Activated naive CD4-positive, alpha-beta T cell treated with anti-CD3 and anti-CD28 coated beads, Interleukin-2, amount 50 U/mL, for 72 hours (primary cell): ENCODE measurements around the gene TNIP1. TPM values are rescaled to one million over a fixed set of nuclear protein-coding genes. Genes with fewer than 3 reads are reported as not detected.
A peak's percentile ranks its signal among the peaks of the same experiment; 100 is the strongest.

Experiments
- ATAC-seq, 2 donors: fragments of 150-1000 bp; cut with Tn5 transposase; 2 replicates each; pipeline ENCODE4 v1.10.0; 2021; ENCODE audit warnings: mild to moderate bottlenecking in 2 of 2, moderate library complexity in 2 of 2
- DNase-seq, 2 donors: peaks; one replicate each; pipeline ENCODE4 v3.0.0; 2021 to 2022; ENCODE audit warnings: low spot score in 2 of 2
- H3K27ac Mint-ChIP-seq, 2 donors: one replicate each; pipeline ENCODE4 v1.8.0; 2022; ENCODE audit warnings: mild to moderate bottlenecking in 2 of 2, mixed read lengths in 2 of 2
- H3K36me3 Mint-ChIP-seq, 2 donors: one replicate each; pipeline ENCODE4 v1.8.0; 2022; ENCODE audit warnings: mixed read lengths in 2 of 2
- H3K9me3 Mint-ChIP-seq, 2 donors: one replicate each; pipeline ENCODE4 v1.8.0; 2022; ENCODE audit warnings: mixed read lengths in 2 of 2
- total RNA-seq, 2 donors: library from RNA; stranded (reverse); gene quantifications; one replicate each; pipeline ENCODE4 v1.2.3, GENCODE V29; 2022

TNIP1 gene
- total RNA-seq, 2 donors from 2014 or later = 221 to 276 TPM

GRCh38 chr5:151078490-151079262 is 2.2 kb downstream of the TNIP1 start:
- Mint-ChIP-seq H3K27ac (peak overlapping the region; percentile 89 to 93), H3K9me3 (no peaks in the 10 kb centered on the region), H3K36me3 (peaks cover 51 to 52% of the 10 kb centered on the region in 2 donors)
- DNase-seq = peak; percentile 73 to 85
- peak; percentile 62 to 66 for ATAC-seq

DNA sequence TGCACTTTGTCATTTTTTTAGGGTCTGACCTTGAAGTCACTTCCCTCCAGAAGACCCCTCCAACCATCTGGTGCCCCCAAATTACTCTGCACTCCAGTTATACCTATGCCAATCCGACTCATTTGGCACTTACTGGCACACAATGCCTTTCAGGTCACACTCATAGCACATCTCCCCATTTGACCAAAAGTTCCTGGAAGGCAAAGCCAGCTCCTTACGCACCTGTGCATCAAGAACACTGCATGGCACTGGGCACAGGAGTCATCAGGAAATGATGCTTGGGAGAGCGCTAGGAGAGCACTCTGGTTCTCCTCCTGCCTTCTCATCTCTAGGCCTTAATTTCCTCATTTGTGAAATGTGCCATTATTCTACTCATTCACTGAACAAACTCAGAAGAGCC is 2.9 kb downstream of the TNIP1 start:
- peak overlapping the region; percentile 89 to 93 for H3K27ac Mint-ChIP-seq
- no peaks in the 10 kb centered on the region for H3K9me3 Mint-ChIP-seq
- H3K36me3 Mint-ChIP-seq = peaks cover 51 to 59% of the 10 kb centered on the region in 2 donors
- DNase-seq (no peak), ATAC-seq (peak in 1 of 2 donors; percentile 1)

- no peaks in the 10 kb centered on the region for H3K9me3 Mint-ChIP-seq
- ATAC-seq (no peak), DNase-seq (no peak)
- H3K27ac Mint-ChIP-seq = peak overlapping the region; percentile 89 to 93
- peaks cover 51 to 59% of the 10 kb centered on the region in 2 donors for H3K36me3 Mint-ChIP-seq
Observed at GRCh38 chr5:151077419-151077818, 3.4 kb downstream of the TNIP1 start.

DNA sequence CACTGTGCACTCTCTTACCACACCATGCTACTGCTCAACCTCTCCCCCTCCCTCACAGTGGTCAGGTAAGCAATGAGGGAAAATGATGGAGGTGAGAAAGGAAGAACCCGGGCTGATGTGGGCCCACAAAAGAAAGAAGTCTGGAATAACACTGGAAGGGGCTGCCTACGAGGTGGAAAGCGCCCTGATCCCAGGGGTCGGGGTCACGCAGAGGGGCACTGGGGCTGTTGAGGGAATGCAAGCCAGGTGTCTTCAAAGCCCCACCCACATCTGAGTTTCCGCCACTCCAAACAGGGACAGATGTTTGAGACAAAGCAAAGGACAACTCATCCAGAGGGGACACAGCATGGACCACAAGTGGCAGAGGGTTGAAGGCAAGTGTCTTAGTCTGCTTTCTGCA is 4.2 kb downstream of the TNIP1 start:
- DNase-seq (no peak), ATAC-seq (no peak)
- H3K9me3 Mint-ChIP-seq = no peaks in the 10 kb centered on the region
- H3K27ac Mint-ChIP-seq = peak overlapping the region; percentile 87 to 89
- H3K36me3 Mint-ChIP-seq = peaks cover 50 to 63% of the 10 kb centered on the region in 2 donors

- Mint-ChIP-seq H3K9me3 (no peaks in the 10 kb centered on the region), H3K27ac (peak overlapping the region; percentile 87 to 89), H3K36me3 (peaks cover 50 to 63% of the 10 kb centered on the region in 2 donors)
- ATAC-seq (peak in 1 of 2 donors; percentile 39), DNase-seq (no peak)
Observed at GRCh38 chr5:151075698-151076331, 5.0 kb downstream of the TNIP1 start.

GRCh38 chr5:151074557-151074956 is 6.3 kb downstream of the TNIP1 start:
- no peak for ATAC-seq
- no peak overlapping the region for H3K27ac Mint-ChIP-seq

GRCh38 chr5:151073280-151073679 is 7.6 kb downstream of the TNIP1 start:
- H3K36me3 Mint-ChIP-seq = peaks cover 36 to 53% of the 10 kb centered on the region in 2 donors
- no peak for DNase-seq
- no peaks in the 10 kb centered on the region for H3K9me3 Mint-ChIP-seq
- no peak overlapping the region for H3K27ac Mint-ChIP-seq
- no peak for ATAC-seq

More at GRCh38 chr5:151074557-151074956, 6.3 kb downstream of the TNIP1 start:
- Mint-ChIP-seq H3K9me3 (no peaks in the 10 kb centered on the region), H3K36me3 (peaks cover 42 to 56% of the 10 kb centered on the region in 2 donors)
- no peak for DNase-seq

DNA sequence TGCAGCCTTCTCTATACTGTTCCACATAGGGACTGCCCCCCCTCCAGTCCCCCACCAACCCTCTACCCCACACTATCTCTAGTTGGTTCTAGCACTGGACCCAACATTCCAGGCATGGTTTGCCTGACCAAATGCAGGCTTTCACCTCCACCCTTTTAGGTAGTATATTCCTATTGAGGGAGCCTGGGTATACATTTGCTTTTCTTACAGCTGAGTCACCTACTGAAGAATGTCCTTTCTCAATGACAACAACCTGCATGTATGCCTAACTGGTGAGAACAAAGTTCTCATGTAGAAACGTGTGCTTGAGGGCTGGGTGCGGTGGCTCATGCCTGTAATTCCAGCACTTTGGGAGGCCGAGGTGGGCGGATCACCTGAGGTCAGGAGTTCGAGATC is 8.2 kb downstream of the TNIP1 start:
- ATAC-seq = no peak
- peak overlapping the region; percentile 36 to 44 for H3K27ac Mint-ChIP-seq

DNA sequence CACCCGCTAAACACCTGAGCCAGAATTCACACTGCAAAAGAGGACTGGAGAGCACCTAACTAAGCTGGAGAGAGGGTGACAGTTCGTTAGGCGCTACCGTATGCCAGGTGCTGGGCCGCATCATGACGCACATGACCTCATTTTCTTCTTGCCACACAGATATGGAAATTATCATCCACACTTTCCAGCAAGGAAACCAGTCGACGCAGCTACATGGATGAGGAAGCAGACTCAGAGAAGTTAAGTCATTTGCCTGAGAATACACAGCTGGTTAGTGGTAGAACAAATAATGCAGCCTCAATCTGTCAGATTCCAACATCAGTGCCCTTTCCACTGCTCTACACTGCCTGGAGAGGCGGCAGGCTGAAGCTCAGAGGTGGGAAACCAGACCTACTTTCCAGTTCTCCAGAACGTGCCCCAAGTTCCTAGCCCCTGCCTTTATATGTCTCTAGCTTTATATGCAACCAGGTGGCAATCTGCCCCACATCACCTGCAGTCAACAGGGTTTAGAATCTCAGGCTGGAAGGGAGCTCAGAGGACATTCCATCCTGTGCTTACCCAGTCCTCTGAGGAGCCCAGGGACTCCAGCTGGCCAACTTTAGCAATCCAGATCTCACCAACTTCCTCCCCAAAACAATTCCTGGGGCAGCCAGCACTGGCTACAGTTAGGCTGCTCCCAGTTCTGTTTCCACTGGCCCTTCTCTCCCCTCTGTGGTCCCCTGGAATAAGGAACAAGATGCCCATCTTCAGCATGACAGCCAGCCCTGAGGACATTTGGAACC is 8.8 kb downstream of the TNIP1 start:
- no peak for ATAC-seq
- peaks cover 34 to 52% of the 10 kb centered on the region in 2 donors for H3K36me3 Mint-ChIP-seq
- H3K27ac Mint-ChIP-seq = peak overlapping the region; percentile 36 to 44
- H3K9me3 Mint-ChIP-seq = no peaks in the 10 kb centered on the region
- DNase-seq = no peak

More for the DNA sequence above, 8.2 kb downstream of the TNIP1 start:
- Mint-ChIP-seq H3K9me3 (no peaks in the 10 kb centered on the region), H3K36me3 (peaks cover 34 to 52% of the 10 kb centered on the region in 2 donors)
- no peak for DNase-seq

- Mint-ChIP-seq H3K36me3 (peaks cover 25 to 42% of the 10 kb centered on the region in 2 donors), H3K27ac (no peak overlapping the region), H3K9me3 (no peaks in the 10 kb centered on the region)
- no peak for DNase-seq
- no peak for ATAC-seq
Observed at GRCh38 chr5:151071021-151071420, 9.8 kb downstream of the TNIP1 start.

DNA sequence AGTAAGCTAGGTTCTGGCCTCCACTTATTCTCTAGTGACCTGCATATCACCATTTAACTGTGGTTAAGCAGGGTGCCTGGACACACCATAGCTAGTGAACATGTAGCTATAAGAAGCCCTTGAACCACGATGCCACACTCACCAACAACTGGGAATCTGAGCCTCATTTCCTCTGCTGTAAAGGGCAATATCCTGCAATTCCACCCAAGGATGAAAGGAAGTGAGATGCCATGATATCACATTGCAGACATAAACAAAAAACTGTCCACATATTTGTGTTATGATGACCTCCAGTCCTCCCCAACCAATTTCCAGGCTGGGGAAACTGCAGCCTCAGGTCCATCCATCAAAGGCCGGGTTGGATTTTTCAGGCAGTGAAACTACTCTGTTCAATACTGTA is 10.4 kb downstream of the TNIP1 start:
- no peaks in the 10 kb centered on the region for H3K9me3 Mint-ChIP-seq
- DNase-seq = no peak
- no peak for ATAC-seq
- H3K36me3 Mint-ChIP-seq = peaks cover 19 to 36% of the 10 kb centered on the region in 2 donors
- H3K27ac Mint-ChIP-seq = no peak overlapping the region

- H3K36me3 Mint-ChIP-seq = peaks cover 18 to 31% of the 10 kb centered on the region in 2 donors
- no peak for DNase-seq
- peak; percentile 40 to 49 for ATAC-seq
- no peaks in the 10 kb centered on the region for H3K9me3 Mint-ChIP-seq
- peak overlapping the region; percentile 71 to 89 for H3K27ac Mint-ChIP-seq
Observed at GRCh38 chr5:151068433-151069197, 12.2 kb downstream of the TNIP1 start.

- H3K27ac Mint-ChIP-seq = peak overlapping the region; percentile 61 to 71
- ATAC-seq (peak in 1 of 2 donors; percentile 9), DNase-seq (peak in 1 of 2 donors; percentile 30)
- H3K9me3 Mint-ChIP-seq = no peaks in the 10 kb centered on the region
- H3K36me3 Mint-ChIP-seq = peaks cover 16 to 24% of the 10 kb centered on the region in 2 donors
Observed at GRCh38 chr5:151067632-151068432, 13.0 kb downstream of the TNIP1 start.

DNA sequence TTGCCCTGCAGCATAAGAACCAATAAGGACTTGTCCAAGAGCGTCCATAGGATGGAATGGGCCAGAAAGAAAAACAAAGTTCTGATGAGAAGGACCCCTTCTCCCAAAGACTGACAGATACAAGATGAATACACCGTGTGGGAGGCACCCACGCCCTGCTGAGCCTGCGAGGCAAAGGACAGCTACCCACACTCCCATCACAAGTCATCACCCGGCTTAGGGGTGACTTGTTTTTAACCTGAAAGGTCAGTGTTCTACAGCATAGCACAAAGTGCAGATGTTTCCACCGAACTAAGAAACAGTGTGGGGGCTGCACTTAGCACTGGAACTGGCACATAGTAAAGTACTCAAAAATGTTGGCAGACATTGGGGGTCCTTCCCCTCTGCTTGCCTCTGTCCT is 13.9 kb downstream of the TNIP1 start:
- ATAC-seq (peak in 1 of 2 donors; percentile 49), DNase-seq (peak in 1 of 2 donors; percentile 41)
- H3K27ac Mint-ChIP-seq = peak overlapping the region; percentile 71 to 77
- no peaks in the 10 kb centered on the region for H3K9me3 Mint-ChIP-seq
- peaks cover 12 to 17% of the 10 kb centered on the region in 2 donors for H3K36me3 Mint-ChIP-seq

DNA sequence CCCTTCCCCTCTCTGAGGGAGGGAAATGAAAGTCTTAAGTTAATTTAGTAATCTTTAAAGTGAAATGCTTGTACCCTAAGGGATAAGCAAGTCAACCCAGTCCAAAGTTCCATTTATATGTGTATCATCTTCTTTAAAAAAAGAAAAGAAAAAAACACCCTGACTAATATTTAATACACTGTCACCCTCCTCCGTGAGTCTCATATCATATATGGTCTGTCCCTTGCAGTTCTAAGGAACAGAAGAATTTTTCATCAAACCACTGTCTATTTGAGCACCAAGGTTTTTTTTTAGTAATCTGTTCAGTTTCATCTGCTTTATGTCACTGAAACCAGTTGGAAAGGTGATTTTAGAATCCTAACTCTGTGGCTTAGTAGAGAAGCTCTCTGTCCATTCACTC is 15.2 kb downstream of the TNIP1 start:
- ATAC-seq = peak; percentile 46 to 56
- Mint-ChIP-seq H3K9me3 (no peaks in the 10 kb centered on the region), H3K36me3 (peaks cover 16 to 27% of the 10 kb centered on the region in 2 donors), H3K27ac (peak overlapping the region; percentile 32 to 71)
- DNase-seq = no peak
